Endothelial cell (in vitro differentiated cells): ENCODE measurements around the gene ALLC. TPM values are rescaled to one million over a fixed set of nuclear protein-coding genes. Genes with fewer than 3 reads are reported as not detected.

ENCODE experiments used
- DNase-seq: peaks from one replicate; pipeline ENCODE4 v3.0.0; 2021; ENCODE audit warnings: low spot score
- H3K27ac Mint-ChIP-seq: one replicate; pipeline ENCODE4 v1.8.0; 2021; ENCODE audit warnings: mixed read lengths, inconsistent platforms; ENCODE audit not compliant: unreplicated experiment
- H3K27me3 Mint-ChIP-seq: one replicate; pipeline ENCODE4 v1.8.0; 2021; ENCODE audit warnings: mild to moderate bottlenecking, moderate library complexity, mixed read lengths, inconsistent platforms; ENCODE audit not compliant: unreplicated experiment
- H3K36me3 Mint-ChIP-seq: one replicate; pipeline ENCODE4 v1.8.0; 2021; ENCODE audit warnings: mild to moderate bottlenecking, low read depth, mixed read lengths, inconsistent platforms; ENCODE audit not compliant: unreplicated experiment
- H3K4me1 Mint-ChIP-seq: one replicate; pipeline ENCODE4 v1.8.0; 2021; ENCODE audit warnings: mild to moderate bottlenecking, mixed read lengths, inconsistent platforms; ENCODE audit not compliant: unreplicated experiment
- H3K4me3 Mint-ChIP-seq: one replicate; pipeline ENCODE4 v1.8.0; 2021; ENCODE audit warnings: mild to moderate bottlenecking, mixed read lengths, inconsistent platforms; ENCODE audit not compliant: unreplicated experiment
- H3K9me3 Mint-ChIP-seq: one replicate; pipeline ENCODE4 v1.8.0; 2021; ENCODE audit warnings: mixed read lengths, inconsistent platforms; ENCODE audit not compliant: unreplicated experiment
- total RNA-seq: library from RNA; stranded (reverse); fragmentation: NEBNext Ultra II Directional; extraction: Animal tissue kit (Norgen Biotek cat#: 25700); gene quantifications from one replicate; pipeline ENCODE4 v1.2.1, GENCODE V29; 2021; ENCODE audit not compliant: unreplicated experiment
- TF ChIP-seq, protein P1 (sequence below): fragments of 200-600 bp; sonication (generic); IDR thresholded peaks from one replicate; pipeline ENCODE4 v1.5.0; 2021; ENCODE audit warnings: antibody characterized with exemption; ENCODE audit not compliant: unreplicated experiment

ALLC gene
- total RNA-seq, 1 donor from 2014 or later, result 0.26 TPM

DNA sequence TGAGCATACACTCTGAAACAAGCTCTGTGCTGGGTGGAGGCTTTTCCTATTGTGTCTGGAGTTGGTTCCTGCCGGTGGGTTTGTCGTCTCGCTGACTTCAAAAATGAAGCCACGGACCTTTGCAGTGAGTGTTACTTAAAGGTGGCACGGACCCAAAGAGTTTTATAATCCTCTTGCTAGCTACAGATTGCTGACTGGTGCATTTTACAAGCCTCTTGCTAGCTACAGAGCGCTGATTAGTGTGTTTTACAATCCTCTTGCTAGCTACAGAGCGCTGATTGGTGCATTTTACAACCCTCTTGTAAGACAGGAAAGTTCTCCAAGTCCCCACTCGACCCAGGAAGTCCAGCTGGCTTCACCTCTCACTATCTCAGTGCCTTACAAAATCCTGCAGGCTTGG, 60.7 kb downstream of the ALLC start:
- Mint-ChIP-seq H3K4me3 (no peak overlapping the region), H3K4me1 (no peaks in the 10 kb centered on the region), H3K36me3 (no peaks in the 10 kb centered on the region), H3K9me3 (no peaks in the 10 kb centered on the region), H3K27ac (no peak overlapping the region), H3K27me3 (peaks cover 5% of the 10 kb centered on the region)
- TF ChIP-seq, protein P1, sequence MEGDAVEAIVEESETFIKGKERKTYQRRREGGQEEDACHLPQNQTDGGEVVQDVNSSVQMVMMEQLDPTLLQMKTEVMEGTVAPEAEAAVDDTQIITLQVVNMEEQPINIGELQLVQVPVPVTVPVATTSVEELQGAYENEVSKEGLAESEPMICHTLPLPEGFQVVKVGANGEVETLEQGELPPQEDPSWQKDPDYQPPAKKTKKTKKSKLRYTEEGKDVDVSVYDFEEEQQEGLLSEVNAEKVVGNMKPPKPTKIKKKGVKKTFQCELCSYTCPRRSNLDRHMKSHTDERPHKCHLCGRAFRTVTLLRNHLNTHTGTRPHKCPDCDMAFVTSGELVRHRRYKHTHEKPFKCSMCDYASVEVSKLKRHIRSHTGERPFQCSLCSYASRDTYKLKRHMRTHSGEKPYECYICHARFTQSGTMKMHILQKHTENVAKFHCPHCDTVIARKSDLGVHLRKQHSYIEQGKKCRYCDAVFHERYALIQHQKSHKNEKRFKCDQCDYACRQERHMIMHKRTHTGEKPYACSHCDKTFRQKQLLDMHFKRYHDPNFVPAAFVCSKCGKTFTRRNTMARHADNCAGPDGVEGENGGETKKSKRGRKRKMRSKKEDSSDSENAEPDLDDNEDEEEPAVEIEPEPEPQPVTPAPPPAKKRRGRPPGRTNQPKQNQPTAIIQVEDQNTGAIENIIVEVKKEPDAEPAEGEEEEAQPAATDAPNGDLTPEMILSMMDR, result no peak
- DNase-seq, result no peak

DNA sequence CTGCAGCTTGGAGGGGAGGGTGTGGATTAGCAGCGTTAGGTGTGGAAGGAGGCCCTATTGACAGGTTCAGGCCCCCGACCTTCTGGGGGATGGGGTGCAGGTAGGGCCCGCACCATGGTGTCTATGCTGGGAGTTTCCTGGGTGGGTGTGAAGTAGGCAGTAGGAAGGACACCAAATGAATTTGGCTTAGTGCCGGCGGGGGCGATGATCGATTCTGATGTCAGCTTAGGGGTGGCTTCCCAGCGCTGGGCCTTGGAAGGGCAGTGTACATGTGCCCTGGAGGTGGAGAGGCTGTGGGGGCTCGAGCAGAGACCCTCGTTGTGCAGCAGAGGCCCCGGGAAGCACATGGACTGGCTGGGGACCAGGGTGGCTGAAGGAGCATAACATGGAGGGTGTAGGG, 67.0 kb downstream of the ALLC start:
- Mint-ChIP-seq H3K9me3 (no peaks in the 10 kb centered on the region), H3K27ac (no peak overlapping the region), H3K36me3 (no peaks in the 10 kb centered on the region), H3K4me1 (peaks cover 8% of the 10 kb centered on the region), H3K27me3 (peaks cover 9% of the 10 kb centered on the region), H3K4me3 (no peak overlapping the region)
- TF ChIP-seq, protein P1, result no peak
- DNase-seq, result no peak

DNA sequence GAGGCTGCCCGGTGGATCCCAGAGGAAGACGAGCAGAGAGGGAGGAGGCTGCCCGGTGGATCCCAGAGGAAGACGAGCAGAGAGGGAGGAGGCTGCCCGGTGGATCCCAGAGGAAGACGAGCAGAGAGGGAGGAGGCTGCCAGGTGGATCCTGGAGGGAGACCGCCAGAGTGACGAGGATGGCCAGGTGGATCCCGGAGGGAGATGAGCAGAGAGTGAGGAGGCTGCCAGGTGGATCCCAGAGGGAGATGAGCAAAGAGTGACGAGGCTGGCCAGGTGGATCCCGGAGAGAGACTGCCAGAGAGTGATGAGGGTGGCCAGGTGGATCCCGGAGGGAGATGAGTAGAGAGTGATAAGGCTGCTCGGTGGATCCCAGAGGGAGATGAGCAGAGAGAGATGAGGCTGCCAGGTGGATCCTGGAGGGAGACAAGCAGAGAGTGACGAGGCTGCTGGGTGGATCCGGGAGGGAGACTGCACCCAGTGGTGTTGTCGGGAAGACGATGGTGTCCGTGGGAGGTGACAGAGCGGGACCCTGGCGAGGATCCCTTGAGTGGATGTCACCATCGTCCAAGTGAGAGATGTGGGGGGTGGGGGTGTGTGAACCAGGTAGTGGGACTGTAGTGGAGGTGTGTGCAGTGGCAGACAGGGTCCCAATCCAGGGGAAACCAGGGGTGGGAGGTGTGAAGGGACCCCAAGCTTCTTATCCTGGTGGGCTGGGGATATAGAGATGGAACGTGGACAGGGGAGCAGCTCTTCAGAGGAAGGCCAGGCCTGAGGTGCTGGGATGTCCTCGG, 67.7 kb downstream of the ALLC start:
- Mint-ChIP-seq H3K4me3 (no peak overlapping the region), H3K27me3 (peaks cover 11% of the 10 kb centered on the region), H3K27ac (no peak overlapping the region), H3K4me1 (peaks cover 8% of the 10 kb centered on the region), H3K9me3 (no peaks in the 10 kb centered on the region), H3K36me3 (no peaks in the 10 kb centered on the region)
- TF ChIP-seq, protein P1, result no peak
- DNase-seq, result no peak

GRCh38 chr2:3726511-3726910, 68.5 kb downstream of the ALLC start:
- Mint-ChIP-seq H3K4me3 (no peak overlapping the region), H3K4me1 (peaks cover 8% of the 10 kb centered on the region), H3K9me3 (no peaks in the 10 kb centered on the region), H3K27me3 (peaks cover 11% of the 10 kb centered on the region), H3K27ac (no peak overlapping the region), H3K36me3 (no peaks in the 10 kb centered on the region)
- DNase-seq, result no peak
- TF ChIP-seq, protein P1, result no peak

GRCh38 chr2:3727397-3728045, 69.5 kb downstream of the ALLC start:
- no peak for DNase-seq
- H3K36me3 Mint-ChIP-seq, result no peaks in the 10 kb centered on the region

More at GRCh38 chr2:3727397-3728045, 69.5 kb downstream of the ALLC start:
- Mint-ChIP-seq H3K9me3 (no peaks in the 10 kb centered on the region), H3K27me3 (peaks cover 11% of the 10 kb centered on the region), H3K4me1 (peaks cover 8% of the 10 kb centered on the region), H3K4me3 (no peak overlapping the region), H3K27ac (peak overlapping the region; percentile 44)
- TF ChIP-seq, protein P1, result no peak
